Astrocyte of the cerebellum (primary cell): ENCODE measurements around the gene LBHD2.

Experiments used
- DNase-seq: peaks from one replicate; pipeline ENCODE4 v3.0.0-alpha.2; 2011; ENCODE audit warnings: low read depth
- H3K4me3 ChIP-seq: 2 replicates; pipeline ENCODE4 v1.5.1; 2011; ENCODE audit warnings: mild to moderate bottlenecking, low read depth, low read length, moderate library complexity
- CTCF ChIP-seq: IDR thresholded peaks from 2 replicates; pipeline ENCODE4 v1.5.1; 2012; ENCODE audit warnings: low read length, low read depth, moderate library complexity, mild to moderate bottlenecking; ENCODE audit errors: missing control alignments
- in situ Hi-C: cut with HindIII; loops from 2 replicates; pipeline ENCODE4 v1.10.0; 2017; ENCODE audit warnings: low sequenced_read_pairs

The LBHD2 gene

GRCh38 chr14:103128631-103129300, 44.8 kb downstream of the LBHD2 start:
- in situ Hi-C loops: no loop called here
- H3K4me3 ChIP-seq: no peak overlapping the region
- no peak for DNase-seq
- TF ChIP-seq CTCF: no peak

- TF ChIP-seq CTCF: no peak
- in situ Hi-C loops: no loop called here
- no peak overlapping the region for H3K4me3 ChIP-seq
- DNase-seq: no peak
Measured at GRCh38 chr14:103129301-103130016, 45.4 kb downstream of the LBHD2 start.

GRCh38 chr14:103130017-103130764, 46.2 kb downstream of the LBHD2 start:
- in situ Hi-C loops: no loop called here
- no peak for DNase-seq
- H3K4me3 ChIP-seq: no peak overlapping the region
- TF ChIP-seq CTCF: no peak

- DNase-seq: peak; percentile 63
- in situ Hi-C loops: no loop called here
- TF ChIP-seq CTCF: no peak
- H3K4me3 ChIP-seq: no peak overlapping the region
Measured at GRCh38 chr14:103130965-103131364, 47.0 kb downstream of the LBHD2 start.

GRCh38 chr14:103131580-103131979, 47.6 kb downstream of the LBHD2 start:
- no peak overlapping the region for H3K4me3 ChIP-seq
- no peak for DNase-seq
- TF ChIP-seq CTCF: no peak
- in situ Hi-C loops: no loop called here

GRCh38 chr14:103132381-103133209, 48.6 kb downstream of the LBHD2 start:
- in situ Hi-C loops: no loop called here
- no peak for DNase-seq
- no peak overlapping the region for H3K4me3 ChIP-seq
- TF ChIP-seq CTCF: no peak
